D721Med (cell line): ENCODE measurements around the gene MGST2.
A peak's percentile ranks its signal among the peaks of the same experiment; 100 is the strongest.

Experiments
- DNase-seq: peaks from one replicate; pipeline ENCODE4 v3.0.0; 2011; ENCODE audit warnings: low spot score; ENCODE audit not compliant: insufficient read length
- FAIRE-seq: peaks from 2 replicates; lab custom pipeline; 2011; peaks lifted over from hg19 to GRCh38; lab: Jason Lieb, UNC
- TF ChIP-seq, protein P1 (sequence below): IDR thresholded peaks from 2 replicates; pipeline ENCODE4 v1.5.1; 2012; ENCODE audit warnings: mild to moderate bottlenecking, control low read depth; ENCODE audit not compliant: insufficient read depth; ENCODE audit errors: missing control alignments

MGST2 gene

DNA sequence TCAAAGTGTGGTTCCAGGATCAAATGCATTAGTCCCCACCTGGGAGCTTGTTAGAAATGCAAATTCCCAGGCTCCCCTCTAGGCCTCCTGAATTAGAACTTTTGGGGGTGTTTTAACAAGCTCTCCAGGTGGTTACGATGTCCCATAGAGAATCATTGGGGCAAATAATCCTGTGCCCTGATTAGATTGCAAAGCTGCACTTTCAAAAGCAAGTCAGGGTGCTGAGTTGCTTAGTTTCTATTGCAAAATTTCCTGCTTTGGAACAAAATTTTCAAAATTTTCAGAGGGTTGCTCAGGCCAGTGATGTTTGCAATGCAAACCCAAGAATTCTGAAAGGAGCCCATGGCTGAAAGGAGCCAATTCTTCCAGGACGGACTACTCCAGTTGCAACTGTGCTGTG is 71.0 kb downstream of the MGST2 start:
- FAIRE-seq = no peak
- TF ChIP-seq, protein P1, sequence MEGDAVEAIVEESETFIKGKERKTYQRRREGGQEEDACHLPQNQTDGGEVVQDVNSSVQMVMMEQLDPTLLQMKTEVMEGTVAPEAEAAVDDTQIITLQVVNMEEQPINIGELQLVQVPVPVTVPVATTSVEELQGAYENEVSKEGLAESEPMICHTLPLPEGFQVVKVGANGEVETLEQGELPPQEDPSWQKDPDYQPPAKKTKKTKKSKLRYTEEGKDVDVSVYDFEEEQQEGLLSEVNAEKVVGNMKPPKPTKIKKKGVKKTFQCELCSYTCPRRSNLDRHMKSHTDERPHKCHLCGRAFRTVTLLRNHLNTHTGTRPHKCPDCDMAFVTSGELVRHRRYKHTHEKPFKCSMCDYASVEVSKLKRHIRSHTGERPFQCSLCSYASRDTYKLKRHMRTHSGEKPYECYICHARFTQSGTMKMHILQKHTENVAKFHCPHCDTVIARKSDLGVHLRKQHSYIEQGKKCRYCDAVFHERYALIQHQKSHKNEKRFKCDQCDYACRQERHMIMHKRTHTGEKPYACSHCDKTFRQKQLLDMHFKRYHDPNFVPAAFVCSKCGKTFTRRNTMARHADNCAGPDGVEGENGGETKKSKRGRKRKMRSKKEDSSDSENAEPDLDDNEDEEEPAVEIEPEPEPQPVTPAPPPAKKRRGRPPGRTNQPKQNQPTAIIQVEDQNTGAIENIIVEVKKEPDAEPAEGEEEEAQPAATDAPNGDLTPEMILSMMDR = no peak
- no peak for DNase-seq

DNA sequence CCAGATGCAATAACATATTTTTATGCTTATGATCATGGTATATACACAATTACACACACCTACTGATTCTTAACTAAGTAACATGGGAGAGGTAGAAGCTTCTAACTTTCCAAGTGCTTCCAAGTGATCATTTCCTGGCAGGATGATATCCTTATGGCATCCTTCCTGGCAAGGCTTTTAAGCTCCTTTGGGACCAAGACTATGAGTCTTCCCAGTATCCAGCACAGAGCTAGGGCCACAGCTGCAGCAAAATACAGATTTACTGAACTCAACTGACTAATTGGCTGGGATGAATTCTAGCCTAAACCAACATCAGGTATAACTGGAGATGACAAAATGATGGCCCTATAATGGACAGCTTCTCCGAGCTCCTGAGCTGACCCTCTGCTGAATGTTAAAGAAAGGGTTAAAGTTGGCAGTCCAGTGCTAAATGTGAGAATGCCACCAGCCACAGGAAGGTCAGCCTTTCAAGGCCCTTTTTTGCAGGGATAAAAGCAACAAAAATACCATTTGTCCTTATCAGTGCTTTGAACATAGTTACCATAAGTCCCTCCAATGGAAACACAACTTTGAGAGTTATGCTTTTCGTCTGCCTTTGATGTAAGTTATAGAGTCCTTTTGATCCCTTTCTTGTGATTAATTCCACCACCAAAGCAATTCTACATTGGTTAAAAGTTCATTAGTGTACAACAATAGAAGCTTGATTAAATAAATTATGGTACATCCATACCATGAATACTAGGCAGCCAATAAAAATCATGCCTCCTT is 73.4 kb downstream of the MGST2 start:
- TF ChIP-seq, protein P1 = no peak
- FAIRE-seq (no peak), DNase-seq (no peak)

GRCh38 chr4:139740121-139740520 is 74.5 kb downstream of the MGST2 start:
- TF ChIP-seq, protein P1 = no peak
- DNase-seq (no peak), FAIRE-seq (no peak)

DNA sequence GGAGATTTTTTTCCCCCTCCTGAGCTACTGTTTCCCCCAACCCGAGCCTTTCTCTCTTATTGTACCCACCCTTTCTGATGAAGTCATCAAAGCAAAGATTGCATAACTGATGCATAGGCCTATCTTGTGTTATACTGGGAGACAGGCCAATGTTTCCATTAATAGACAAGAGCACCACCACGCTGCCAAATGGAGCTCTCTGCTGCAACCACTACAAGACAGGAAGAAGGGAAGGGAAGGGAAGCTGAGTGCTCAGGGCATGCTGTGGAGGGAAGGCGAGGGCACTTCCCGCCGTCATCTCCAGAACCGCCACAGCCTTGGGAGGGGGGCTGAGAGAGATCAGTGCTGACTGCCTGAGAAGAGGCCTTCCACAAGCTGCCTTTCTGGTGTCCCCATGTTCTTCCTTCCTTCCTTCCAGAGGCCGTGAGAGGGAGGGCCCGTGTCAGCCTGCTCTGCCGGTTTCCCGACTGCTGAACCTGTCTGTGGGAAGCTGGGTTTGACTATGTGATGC is 75.0 kb downstream of the MGST2 start:
- TF ChIP-seq, protein P1 = no peak
- DNase-seq (no peak), FAIRE-seq (no peak)

DNA sequence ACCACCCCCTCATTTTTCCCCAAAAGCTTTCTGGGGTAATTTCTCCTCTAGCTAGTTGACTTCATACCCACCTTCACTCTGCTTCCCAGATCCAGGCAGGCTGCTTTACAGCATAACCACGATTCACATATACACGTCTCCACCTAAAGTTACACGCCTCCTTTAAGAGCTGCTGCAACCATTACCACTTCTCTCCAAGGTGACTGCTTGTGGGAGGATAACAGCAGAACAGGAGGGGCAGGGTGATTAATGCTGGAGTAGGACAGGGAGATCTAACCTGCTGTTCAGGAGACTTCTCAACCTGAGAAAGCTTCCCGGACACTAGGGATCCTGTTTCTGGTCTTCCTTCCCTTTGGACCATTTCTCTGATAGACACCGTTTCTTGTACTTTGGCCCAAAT is 77.4 kb downstream of the MGST2 start:
- TF ChIP-seq, protein P1 = no peak
- no peak for DNase-seq
- no peak for FAIRE-seq

DNA sequence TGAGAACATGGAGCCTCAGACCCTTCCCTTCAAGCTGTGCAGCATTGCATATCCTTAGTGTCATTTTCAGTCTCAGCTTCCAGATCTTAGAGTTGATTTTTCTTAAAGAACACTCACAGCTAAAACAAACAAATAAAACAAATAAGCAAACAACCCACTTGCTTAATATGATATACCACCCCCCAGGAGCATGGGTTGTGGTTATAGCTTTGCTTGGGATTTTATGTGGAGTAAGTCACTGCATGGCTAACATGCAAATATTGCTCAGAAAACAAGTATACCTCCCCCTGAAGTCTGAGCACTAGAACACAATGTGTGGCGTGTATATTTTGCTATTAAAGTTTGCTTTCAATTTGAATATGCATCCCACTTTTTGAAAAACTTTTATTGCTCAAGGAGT is 78.6 kb downstream of the MGST2 start:
- DNase-seq (no peak), FAIRE-seq (peak; percentile 55)
- TF ChIP-seq, protein P1 = no peak

- TF ChIP-seq, protein P1 = no peak
- DNase-seq = no peak
- FAIRE-seq = peak; percentile 81
Measured at GRCh38 chr4:139745111-139745639, 79.6 kb downstream of the MGST2 start.
